ENCODE measurements around the gene KRTAP12-3. TPM values are rescaled to one million over a fixed set of nuclear protein-coding genes. Genes with fewer than 3 reads are reported as not detected.
A peak's percentile ranks its signal among the peaks of the same experiment; 100 is the strongest.

The KRTAP12-3 gene
- polyA plus RNA-seq, 3 donors = not detected

DNA sequence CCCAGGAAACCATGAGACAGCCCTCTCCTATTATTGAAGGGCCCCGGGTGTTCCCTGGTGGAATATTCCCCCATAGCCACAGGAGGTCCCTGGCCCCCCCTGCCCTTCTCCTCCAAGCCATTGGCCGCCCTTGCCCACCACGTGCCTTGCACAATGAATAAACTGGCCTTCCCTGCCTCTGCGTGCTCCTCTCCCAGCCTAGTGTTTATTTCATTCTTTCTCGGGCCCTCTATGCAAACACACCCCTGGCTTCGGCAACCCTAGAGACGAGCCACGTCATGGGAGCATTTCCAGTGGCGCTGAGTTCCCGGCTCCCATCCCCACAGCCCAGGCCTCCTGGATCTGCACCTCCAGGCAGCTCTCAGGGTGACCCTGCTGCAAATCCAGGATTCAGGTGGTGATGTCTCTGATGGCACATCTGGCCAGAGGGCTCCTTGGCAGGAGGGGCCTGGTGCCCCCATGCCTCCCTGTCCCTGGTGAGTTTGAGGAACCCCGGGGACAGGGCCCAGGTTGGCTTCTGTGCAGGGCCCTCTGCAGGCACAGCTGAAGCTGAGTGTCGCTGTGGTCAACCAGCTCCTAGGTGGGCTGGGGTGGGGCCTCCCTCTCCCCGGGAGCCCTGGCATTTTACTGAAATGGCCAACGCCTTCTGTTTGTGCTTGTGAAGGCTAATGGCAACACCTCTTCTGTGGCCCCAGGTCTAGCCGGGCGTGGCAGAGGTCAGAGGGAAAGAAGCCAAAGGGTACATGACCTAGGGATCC lies 45.4 kb downstream of the KRTAP12-3 start:
- no peak for DNase-seq
- WGBS (ENCODE audit: insufficient coverage) = 55% methylated on average over 15 of the region's 16 CpGs
- no peak overlapping the region for H3K4me3 ChIP-seq (replicated peaks in 1 of 3; ENCODE audit: low read depth in 2 of 3, low read length in 3 of 3)
- H4K20me1 ChIP-seq (ENCODE audit: insufficient read depth, low read length) = no peaks in the 10 kb centered on the region
- TF ChIP-seq, protein P1, sequence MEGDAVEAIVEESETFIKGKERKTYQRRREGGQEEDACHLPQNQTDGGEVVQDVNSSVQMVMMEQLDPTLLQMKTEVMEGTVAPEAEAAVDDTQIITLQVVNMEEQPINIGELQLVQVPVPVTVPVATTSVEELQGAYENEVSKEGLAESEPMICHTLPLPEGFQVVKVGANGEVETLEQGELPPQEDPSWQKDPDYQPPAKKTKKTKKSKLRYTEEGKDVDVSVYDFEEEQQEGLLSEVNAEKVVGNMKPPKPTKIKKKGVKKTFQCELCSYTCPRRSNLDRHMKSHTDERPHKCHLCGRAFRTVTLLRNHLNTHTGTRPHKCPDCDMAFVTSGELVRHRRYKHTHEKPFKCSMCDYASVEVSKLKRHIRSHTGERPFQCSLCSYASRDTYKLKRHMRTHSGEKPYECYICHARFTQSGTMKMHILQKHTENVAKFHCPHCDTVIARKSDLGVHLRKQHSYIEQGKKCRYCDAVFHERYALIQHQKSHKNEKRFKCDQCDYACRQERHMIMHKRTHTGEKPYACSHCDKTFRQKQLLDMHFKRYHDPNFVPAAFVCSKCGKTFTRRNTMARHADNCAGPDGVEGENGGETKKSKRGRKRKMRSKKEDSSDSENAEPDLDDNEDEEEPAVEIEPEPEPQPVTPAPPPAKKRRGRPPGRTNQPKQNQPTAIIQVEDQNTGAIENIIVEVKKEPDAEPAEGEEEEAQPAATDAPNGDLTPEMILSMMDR (IDR thresholded peaks at IDR 0.05) = no peak
- H3K27ac Mint-ChIP-seq = no peak overlapping the region
- peaks cover 8 to 35% (median 20%) of the 10 kb centered on the region in 7 donors for H3K9me3 Mint-ChIP-seq
- no peaks in the 10 kb centered on the region for H3K4me1 ChIP-seq (ENCODE audit: control insufficient read depth in 1 of 2, insufficient read depth in 2 of 2, low read length in 2 of 2)
- H3K27me3 ChIP-seq (ENCODE audit: control insufficient read depth in 2 of 2, insufficient read depth in 2 of 2, low read length in 2 of 2) = peaks cover 21 to 72% of the 10 kb centered on the region in 2 donors
- no peak overlapping the region for H3K9ac ChIP-seq (ENCODE audit: insufficient read depth, low read length, poor library complexity, severe bottlenecking)
- no peak overlapping the region for H3K4me2 ChIP-seq (replicated peaks; ENCODE audit: extremely low read depth, low read length, poor library complexity, severe bottlenecking)
- H3K27ac ChIP-seq (ENCODE audit: low read depth in 1 of 2, low read length in 2 of 2) = no peak overlapping the region
- H3K79me2 ChIP-seq (ENCODE audit: insufficient read depth, low read length) = no peaks in the 10 kb centered on the region
- H3K27me3 Mint-ChIP-seq (ENCODE audit: low read depth in 3 of 3) = peaks cover 74 to 97% (median 74%) of the 10 kb centered on the region in 3 donors
- H3K4me1 Mint-ChIP-seq = no peaks in the 10 kb centered on the region
- H3K9me3 ChIP-seq (replicated peaks in 1 of 2; ENCODE audit: control insufficient read depth in 1 of 2, insufficient read depth in 1 of 2, low read length in 2 of 2) = peaks cover 7 to 11% of the 10 kb centered on the region in 2 donors
- no peak overlapping the region for H3K4me3 Mint-ChIP-seq
- intact Hi-C loops (cut with micrococcal nuclease) = no loop called here
- no peaks in the 10 kb centered on the region for H3K36me3 ChIP-seq (replicated peaks in 1 of 2; ENCODE audit: control insufficient read depth in 1 of 2, insufficient read depth in 2 of 2, low read length in 2 of 2)
- H3K36me3 Mint-ChIP-seq = peaks cover 0 to 8% of the 10 kb centered on the region in 2 donors
- H2AFZ ChIP-seq (ENCODE audit: insufficient read depth, low read depth, low read length, poor library complexity, severe bottlenecking) = no peak overlapping the region

DNA sequence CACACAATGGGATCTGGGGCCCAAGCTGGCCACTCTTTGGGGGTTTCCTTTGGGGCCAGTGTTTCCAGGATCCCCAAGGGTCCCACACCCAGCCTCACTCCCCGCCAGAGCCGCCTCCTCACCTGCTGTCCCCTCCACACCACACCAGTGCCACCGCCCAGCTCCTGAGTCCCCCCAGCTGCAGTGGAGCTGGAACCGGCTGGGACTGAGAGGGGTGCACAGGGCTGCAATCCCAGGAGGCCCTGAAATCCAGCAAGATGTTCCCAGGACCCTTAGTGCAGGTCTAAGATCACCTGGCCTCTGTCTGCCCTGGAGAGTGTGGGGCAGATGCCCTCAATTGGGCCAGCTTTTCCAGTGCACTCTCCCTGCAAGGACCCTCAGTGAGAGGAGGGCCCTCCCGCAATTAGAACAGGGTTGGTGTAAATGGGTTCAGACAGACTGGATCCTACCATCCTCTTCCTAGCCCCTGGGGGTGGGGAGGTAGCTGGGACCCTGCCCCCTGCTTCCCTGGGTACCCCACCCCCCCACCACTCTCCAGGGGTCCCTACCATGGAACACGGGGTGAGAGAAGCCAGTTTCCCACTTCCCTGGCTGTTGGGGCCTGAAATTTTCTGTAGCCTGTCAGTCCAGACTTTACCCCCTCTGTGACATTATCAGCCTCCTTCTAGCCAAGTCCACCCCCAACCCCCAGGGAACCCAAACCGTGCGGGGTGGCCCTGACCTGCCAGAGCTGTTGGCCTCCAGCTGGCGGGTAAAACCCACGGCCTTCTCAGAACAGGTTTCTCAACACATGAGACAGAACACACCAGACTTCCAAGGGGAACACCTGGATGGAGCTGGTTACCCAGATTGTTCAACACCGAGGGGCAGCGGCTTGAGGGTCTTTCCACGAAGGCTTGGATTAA lies 46.3 kb downstream of the KRTAP12-3 start:
- H3K27me3 Mint-ChIP-seq (ENCODE audit: low read depth in 3 of 3) = peaks cover 75 to 97% (median 76%) of the 10 kb centered on the region in 3 donors

More for the DNA sequence above, 46.3 kb downstream of the KRTAP12-3 start:
- DNase-seq = no peak
- no peak overlapping the region for H3K27ac Mint-ChIP-seq
- H3K9me3 ChIP-seq (replicated peaks in 1 of 2; ENCODE audit: control insufficient read depth in 1 of 2, insufficient read depth in 1 of 2, low read length in 2 of 2) = peaks cover 7 to 20% of the 10 kb centered on the region in 2 donors
- no peak overlapping the region for H3K9ac ChIP-seq (ENCODE audit: insufficient read depth, low read length, poor library complexity, severe bottlenecking)
- TF ChIP-seq, protein P1 (IDR thresholded peaks at IDR 0.05) = no peak
- no peak overlapping the region for H3K4me3 ChIP-seq (replicated peaks in 1 of 3; ENCODE audit: low read depth in 2 of 3, low read length in 3 of 3)
- peaks cover 27 to 72% of the 10 kb centered on the region in 2 donors for H3K27me3 ChIP-seq (ENCODE audit: control insufficient read depth in 2 of 2, insufficient read depth in 2 of 2, low read length in 2 of 2)
- peaks cover 0 to 8% of the 10 kb centered on the region in 2 donors for H3K36me3 Mint-ChIP-seq
- H3K4me2 ChIP-seq (replicated peaks; ENCODE audit: extremely low read depth, low read length, poor library complexity, severe bottlenecking) = no peak overlapping the region
- H3K27ac ChIP-seq (ENCODE audit: low read depth in 1 of 2, low read length in 2 of 2) = no peak overlapping the region
- no peaks in the 10 kb centered on the region for H3K79me2 ChIP-seq (ENCODE audit: insufficient read depth, low read length)
- H3K4me1 Mint-ChIP-seq = no peaks in the 10 kb centered on the region
- no peaks in the 10 kb centered on the region for H3K4me1 ChIP-seq (ENCODE audit: control insufficient read depth in 1 of 2, insufficient read depth in 2 of 2, low read length in 2 of 2)
- H4K20me1 ChIP-seq (ENCODE audit: insufficient read depth, low read length) = no peaks in the 10 kb centered on the region
- peak overlapping the region in 1 of 2 donors; percentile 74 for H3K4me3 Mint-ChIP-seq
- H3K9me3 Mint-ChIP-seq = peaks cover 8 to 40% (median 20%) of the 10 kb centered on the region in 7 donors
- intact Hi-C loops (cut with micrococcal nuclease) = no loop called here
- H2AFZ ChIP-seq (ENCODE audit: insufficient read depth, low read depth, low read length, poor library complexity, severe bottlenecking) = no peak overlapping the region
- no peaks in the 10 kb centered on the region for H3K36me3 ChIP-seq (replicated peaks in 1 of 2; ENCODE audit: control insufficient read depth in 1 of 2, insufficient read depth in 2 of 2, low read length in 2 of 2)
- WGBS (ENCODE audit: insufficient coverage) = 40% methylated on average over 12 of the region's 13 CpGs
